Fibroblast of mammary gland (primary cell): ENCODE data around the gene GALNT17.

Experiments
- DNase-seq: peaks from one replicate; pipeline ENCODE4 v3.0.0-alpha.2; 2010; ENCODE audit warnings: low read depth
- H3K4me3 ChIP-seq: 2 replicates; pipeline ENCODE4 v1.5.1; 2011; ENCODE audit warnings: low read depth, mild to moderate bottlenecking, low read length, moderate library complexity; ENCODE audit not compliant: control insufficient read depth
- TF ChIP-seq, protein P1 (sequence below): conservative IDR thresholded peaks from 2 replicates; pipeline ENCODE4 v1.5.1; 2011; ENCODE audit warnings: low read depth, low read length, inconsistent platforms; ENCODE audit not compliant: control insufficient read depth, insufficient read depth

Gene GALNT17

DNA sequence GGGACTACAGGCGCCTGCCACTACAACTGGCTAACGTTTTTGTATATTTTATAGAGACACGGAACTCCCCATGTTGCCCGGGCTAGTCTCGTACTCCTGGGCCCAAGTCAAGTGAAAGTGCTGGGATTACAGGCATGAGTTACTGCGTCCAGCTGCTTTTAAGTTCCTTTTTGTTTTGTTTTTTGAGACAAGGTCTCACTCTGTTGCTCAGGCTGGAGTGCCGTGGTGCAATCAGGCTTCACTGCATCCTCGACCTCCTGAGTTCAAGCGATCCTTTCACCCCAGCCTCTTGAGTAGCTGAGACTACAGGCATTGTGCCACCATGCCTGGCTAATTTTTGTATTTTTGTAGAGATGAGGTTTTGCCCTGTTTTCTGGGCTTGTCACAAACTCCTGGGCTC lies 155.0 kb downstream of the GALNT17 start:
- H3K4me3 ChIP-seq: no peak overlapping the region
- no peak for DNase-seq
- TF ChIP-seq, protein P1, sequence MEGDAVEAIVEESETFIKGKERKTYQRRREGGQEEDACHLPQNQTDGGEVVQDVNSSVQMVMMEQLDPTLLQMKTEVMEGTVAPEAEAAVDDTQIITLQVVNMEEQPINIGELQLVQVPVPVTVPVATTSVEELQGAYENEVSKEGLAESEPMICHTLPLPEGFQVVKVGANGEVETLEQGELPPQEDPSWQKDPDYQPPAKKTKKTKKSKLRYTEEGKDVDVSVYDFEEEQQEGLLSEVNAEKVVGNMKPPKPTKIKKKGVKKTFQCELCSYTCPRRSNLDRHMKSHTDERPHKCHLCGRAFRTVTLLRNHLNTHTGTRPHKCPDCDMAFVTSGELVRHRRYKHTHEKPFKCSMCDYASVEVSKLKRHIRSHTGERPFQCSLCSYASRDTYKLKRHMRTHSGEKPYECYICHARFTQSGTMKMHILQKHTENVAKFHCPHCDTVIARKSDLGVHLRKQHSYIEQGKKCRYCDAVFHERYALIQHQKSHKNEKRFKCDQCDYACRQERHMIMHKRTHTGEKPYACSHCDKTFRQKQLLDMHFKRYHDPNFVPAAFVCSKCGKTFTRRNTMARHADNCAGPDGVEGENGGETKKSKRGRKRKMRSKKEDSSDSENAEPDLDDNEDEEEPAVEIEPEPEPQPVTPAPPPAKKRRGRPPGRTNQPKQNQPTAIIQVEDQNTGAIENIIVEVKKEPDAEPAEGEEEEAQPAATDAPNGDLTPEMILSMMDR: no peak

DNA sequence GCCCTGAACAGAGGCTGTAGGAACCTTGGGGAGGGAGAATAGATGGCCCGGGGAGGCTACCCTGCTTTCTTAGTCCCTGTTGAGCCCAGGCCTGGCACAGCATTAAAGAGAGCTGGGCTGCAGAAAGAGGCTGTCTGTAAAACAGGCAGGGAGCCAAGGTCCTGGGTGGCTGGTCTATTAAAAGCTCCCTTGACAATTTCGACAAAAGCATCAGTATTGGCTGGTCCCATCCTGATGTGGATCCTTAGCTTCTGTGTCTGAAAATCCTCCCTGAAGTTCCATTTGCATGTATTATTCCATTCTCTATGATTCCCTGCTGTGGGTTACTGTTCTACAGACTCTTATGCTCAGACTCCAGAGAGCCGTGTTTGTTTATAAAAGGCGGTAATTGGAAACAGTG lies 158.5 kb downstream of the GALNT17 start:
- no peak overlapping the region for H3K4me3 ChIP-seq
- no peak for DNase-seq
- TF ChIP-seq, protein P1: no peak

DNA sequence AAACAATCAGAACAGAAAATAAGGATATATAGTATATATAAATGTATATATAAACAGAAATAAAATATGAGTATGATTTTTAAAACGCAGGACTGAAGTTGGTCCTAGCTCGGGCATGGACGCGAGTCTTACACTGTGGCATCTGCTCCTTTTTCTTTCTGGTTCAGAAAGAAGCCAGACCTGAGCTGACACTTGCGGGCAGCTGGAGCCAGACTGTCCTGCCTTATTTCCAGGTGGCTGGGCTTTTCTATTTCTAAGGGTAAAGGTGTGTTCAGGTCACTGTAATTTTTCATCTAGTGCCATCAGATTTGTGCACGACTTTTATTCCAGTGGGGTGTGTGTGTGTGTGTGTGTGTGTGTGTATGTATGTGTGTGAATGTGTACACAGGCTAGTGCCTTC lies 166.4 kb downstream of the GALNT17 start:
- DNase-seq: no peak
- no peak overlapping the region for H3K4me3 ChIP-seq
- TF ChIP-seq, protein P1: no peak

DNA sequence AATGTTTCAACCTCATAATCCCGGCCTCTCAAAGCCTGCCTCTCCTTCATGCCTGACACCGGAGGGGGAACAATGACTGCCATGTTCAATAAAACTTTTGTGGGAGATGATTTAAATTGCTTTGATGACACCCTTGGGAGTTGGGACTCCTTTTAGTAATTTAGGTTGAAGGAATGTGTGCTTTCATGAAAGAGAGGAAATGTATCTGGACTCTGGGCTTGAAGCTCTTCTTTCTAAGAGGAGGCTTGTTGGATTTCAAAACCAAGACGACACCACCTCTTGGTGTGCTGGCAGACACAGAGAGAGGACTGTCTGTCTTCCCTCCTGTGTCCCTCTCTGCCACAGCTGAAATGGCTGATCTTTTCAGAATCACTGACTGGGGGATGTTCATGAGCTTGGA lies 168.1 kb downstream of the GALNT17 start:
- no peak overlapping the region for H3K4me3 ChIP-seq
- no peak for DNase-seq
- TF ChIP-seq, protein P1: no peak

DNA sequence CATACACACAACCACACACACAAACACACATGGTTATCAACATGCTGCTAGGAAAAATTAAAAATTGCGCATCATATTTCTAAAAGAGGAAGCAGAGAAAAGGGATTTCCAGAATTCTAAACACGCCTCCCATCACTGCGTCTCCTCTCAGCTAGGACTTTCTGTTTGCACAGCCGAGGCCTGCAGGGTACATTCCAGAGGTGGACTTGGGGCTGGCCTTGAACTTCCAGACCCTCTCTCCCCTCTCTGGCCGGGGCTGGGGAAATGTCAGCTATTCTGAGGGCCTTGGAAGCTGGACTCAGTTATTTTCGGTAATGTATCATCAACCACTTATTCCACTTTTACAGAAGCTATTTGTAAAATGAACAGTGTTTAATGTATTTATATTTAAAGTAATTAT lies 168.7 kb downstream of the GALNT17 start:
- no peak overlapping the region for H3K4me3 ChIP-seq
- TF ChIP-seq, protein P1: no peak
- no peak for DNase-seq

DNA sequence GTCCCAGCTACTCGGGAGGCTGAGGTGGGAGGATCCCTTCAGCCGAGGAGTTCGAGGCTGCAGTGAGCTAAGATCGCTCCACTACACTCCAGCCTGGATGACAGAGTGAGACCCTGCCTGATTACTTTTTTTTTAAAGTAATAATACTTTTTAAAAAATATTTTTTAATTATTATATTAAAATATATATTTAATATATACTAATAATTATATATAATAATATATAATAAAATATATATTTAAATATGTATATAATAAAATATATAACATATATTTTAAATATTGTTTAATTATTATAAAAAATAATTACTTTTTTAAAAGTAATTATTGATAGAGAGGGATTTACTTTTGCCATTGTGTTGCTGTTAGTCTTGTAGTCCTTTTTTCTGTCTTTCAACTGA lies 169.2 kb downstream of the GALNT17 start:
- TF ChIP-seq, protein P1: no peak
- no peak overlapping the region for H3K4me3 ChIP-seq
- no peak for DNase-seq

DNA sequence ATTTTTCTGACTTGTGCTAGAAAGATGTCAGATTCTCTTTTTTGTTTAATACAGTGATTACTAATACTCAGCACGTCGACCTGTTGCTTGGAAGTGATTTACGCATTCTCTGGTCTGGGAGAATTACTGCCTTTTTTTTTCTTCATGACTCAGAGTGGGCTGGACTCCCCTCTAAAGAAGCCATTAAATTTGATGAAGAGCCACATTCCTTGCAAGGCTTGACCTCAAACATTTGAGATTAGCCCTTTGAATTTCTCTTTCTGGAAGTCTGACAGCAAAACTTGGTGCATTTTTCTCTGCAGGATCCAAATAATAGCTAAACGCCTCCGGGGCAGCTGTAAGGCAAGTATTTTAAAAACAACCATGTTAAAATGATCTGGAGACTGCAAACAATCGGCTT lies 171.6 kb downstream of the GALNT17 start:
- TF ChIP-seq, protein P1: no peak
- H3K4me3 ChIP-seq: no peak overlapping the region
- DNase-seq: peak; percentile 14
